Stimulated activated CD4-positive, alpha-beta T cell treated with anti-CD3 and anti-CD28 coated beads, Interleukin-2, amount 100 ng/mL, for 4 hours (primary cell): ENCODE measurements around the gene LXN.
A peak's percentile ranks its signal among the peaks of the same experiment; 100 is the strongest.
"Not testable (repeated sequence)": the region's sequence is repeated elsewhere in the genome, so short reads cannot be mapped to it uniquely, and the experiment has no call there.

Experiments
- DNase-seq: peaks from one replicate; pipeline ENCODE4 v3.0.0-alpha.2; 2020; ENCODE audit warnings: low read depth

LXN gene, protein sequence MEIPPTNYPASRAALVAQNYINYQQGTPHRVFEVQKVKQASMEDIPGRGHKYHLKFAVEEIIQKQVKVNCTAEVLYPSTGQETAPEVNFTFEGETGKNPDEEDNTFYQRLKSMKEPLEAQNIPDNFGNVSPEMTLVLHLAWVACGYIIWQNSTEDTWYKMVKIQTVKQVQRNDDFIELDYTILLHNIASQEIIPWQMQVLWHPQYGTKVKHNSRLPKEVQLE

GRCh38 chr3:158672215-158673176 lies at the start of gene LXN:
Gene LXN, minus strand, starts transcription at chr3:158672648. Its CDS starts 170 bp downstream, at chr3:158672478.
- peak; percentile 65 for DNase-seq

- no peak for DNase-seq
Measured at GRCh38 chr3:158722108-158722507, 49.7 kb upstream of the LXN start.

DNA sequence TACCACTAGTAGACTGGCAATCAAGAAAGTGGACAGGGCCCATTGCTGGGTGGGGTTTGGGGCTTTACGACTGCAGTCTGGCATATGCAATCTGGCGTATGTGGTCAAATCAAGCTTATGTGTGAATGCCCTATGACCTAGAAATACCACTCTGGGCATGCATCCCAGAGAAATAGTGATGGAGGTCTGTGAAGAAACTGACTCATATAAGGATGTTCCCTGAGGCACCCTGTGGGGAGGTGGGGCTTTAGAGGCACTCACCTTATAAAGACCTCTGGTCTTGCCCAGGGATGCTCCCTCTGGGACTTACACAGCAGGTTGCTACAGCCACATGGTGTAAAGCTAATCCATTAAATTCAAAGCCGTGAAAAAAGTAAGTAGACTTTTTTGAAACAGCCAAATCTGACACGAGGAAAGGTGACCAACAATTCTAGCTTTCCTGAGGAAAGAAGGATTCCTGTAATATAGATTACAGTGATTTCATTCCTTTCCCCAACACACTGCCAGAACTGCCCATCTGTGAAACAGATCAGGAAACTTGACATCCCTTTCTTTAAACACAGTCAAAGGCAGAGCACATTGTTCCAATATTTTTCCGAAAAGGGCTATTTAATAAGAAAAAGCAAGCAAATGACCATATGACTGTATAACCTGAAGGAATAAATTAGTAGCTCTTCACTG lies 46.2 kb upstream of the LXN start:
- DNase-seq: no peak

DNA sequence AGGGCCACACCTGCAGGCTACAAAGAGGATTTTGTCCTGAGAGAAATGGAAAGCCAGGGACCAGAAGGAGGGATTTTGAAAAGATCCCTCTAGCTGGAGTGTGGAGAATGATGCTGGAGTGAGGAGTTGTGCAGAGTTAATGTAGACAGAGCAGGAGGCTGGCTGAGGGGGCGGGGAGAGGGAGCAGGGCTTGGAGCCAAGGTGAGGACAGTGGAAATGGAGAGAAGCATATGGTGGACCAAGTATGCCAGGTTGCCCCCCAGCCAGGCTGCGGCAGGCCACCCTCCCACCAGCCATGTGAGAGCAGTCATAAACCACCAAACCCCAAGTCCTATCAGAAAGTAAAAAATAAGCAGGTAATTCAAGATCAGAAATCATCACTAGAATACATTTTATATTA lies 45.1 kb upstream of the LXN start:
- no peak for DNase-seq

- DNase-seq: no peak
Measured at GRCh38 chr3:158713094-158713499, 40.6 kb upstream of the LXN start.

DNA sequence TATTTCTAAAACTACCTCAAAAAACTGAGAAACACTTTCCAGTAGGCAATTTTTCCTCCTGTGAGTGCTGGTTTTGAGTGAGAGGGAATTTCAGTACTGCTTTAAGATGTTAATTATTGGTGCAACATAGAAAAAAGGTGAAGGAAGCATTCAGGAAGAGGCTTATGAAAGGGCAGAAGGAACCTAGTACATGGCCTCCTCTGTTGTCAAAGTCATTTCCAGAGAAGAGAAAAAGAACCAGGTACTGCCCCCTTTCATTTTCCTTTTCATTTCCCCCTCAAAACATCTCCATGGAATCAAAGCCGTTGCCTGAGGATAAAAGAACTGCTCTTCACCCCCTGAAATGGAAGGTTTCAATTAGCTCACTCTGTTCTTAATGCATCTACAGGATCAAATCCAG lies 40.0 kb upstream of the LXN start:
- DNase-seq: no peak

DNA sequence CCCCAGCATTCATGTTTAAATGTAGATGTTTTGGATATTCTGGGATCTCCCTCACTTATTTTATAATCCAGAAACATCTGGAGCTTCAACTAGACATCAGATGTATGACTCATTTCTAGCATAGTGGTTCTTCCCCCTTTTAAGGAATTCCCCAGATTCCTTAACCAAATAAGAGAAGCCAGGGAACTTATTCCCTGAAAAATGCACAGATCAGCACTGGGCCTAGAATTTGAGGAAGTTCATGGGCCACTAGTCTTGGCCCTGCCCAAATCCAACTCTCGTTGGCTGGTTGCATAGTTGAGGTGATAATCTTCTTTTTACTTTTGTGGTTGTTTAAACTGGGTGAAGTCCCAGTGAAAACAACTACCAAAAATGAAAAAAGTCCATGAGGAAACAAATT lies 39.4 kb upstream of the LXN start:
- no peak for DNase-seq

DNA sequence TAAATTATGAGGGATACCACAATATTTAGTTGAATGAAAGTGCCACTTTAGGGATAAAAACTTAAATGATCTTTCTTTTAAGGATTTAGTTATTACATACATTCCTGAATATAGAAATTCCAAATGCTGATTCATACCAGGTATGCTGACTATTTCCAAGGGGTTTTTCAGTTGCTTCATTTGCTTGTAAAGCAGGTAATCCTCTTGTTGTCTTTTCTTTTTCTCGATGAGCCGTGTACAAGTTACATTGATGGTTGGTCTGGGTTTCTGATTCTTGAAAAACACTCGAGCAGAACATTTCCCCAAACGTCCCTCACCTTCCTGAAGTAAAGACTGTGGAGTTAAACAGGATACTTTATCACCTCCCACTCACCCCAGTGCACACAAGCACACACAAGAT lies 38.2 kb upstream of the LXN start:
- DNase-seq: no peak

- no peak for DNase-seq
Measured at GRCh38 chr3:158709666-158710083, 37.2 kb upstream of the LXN start.

DNA sequence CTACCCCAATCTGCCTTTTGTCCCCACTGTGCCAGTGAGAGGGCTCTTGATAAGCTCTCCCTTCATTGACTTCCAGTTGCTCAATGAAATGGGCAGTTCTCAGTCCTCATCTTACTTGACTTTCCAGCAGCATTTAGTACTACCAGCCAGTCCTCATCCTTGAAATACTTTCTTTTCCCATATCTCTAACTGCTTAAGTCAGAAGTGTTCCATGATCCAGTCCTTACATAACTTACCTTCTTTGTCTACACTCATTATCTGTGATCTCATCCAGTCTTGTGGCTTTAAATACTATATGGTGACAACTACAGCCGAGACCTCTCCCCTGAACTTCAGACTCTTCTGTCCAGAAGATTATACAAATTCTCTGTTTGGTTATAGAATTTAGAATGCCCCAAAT lies 31.1 kb upstream of the LXN start:
- no peak for DNase-seq

DNA sequence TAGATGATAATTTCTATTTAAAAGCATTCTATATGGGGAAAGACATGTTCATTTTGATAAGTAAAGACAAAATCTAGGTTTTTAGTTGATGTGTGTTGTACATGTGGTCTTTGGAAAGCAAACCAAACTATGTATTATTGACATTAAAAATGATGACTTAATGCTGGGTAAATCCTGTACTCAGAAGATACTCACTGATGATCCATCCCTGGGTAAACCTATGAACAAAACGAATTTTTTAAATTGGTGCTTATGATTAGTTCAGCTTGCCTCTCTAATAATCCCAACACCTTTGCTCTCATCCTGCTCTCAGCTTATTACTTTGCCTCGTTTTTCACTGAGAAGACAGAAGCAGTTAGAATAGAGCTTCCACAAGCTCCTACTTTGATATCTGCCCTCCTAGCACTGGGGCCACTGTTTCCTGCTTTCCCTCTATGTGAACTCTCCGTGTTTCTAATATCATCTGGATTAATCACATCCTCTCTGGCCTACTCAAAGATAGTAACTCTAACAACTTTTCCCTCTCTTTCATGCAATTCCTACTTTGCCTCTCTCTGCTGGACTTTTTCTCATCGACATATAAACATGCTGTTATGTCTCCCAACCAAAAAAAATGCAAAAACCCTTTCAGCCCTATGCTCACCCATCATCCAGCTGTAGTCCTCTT lies 30.5 kb upstream of the LXN start:
- DNase-seq: no peak

GRCh38 chr3:158701420-158702065 lies 29.1 kb upstream of the LXN start:
- no peak for DNase-seq

- DNase-seq: no peak
Measured at GRCh38 chr3:158700559-158700958, 28.1 kb upstream of the LXN start.

- no peak for DNase-seq
Measured at GRCh38 chr3:158696618-158697017, 24.2 kb upstream of the LXN start.

DNA sequence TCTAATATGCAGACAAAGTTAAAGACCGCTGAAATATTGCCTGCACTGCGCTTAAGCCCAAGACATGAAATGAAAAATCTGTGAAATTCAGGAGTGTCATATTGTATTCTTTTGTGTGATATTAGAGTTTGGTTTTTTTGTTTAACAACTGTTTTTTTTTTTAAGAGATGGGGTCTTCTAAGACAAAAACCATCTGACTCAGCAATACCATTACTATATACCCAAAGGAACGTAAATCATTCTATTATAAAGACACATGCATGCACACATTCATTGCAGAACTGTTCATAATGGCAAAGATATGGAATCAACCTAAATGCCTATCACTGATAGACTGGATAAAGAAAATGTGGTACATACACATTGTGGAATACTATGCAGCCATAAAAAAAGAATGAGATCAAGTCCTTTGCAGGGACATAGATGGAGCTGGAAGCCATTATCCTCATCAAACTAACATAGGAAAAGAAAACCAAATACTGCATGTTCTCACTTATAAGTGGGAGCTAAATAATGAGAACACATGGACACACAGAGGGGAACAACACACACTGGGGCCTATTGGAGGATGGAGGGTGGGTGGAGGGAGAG lies 21.5 kb upstream of the LXN start:
- not testable (repeated sequence) for DNase-seq

- no peak for DNase-seq
Measured at GRCh38 chr3:158685159-158685558, 12.7 kb upstream of the LXN start.

DNA sequence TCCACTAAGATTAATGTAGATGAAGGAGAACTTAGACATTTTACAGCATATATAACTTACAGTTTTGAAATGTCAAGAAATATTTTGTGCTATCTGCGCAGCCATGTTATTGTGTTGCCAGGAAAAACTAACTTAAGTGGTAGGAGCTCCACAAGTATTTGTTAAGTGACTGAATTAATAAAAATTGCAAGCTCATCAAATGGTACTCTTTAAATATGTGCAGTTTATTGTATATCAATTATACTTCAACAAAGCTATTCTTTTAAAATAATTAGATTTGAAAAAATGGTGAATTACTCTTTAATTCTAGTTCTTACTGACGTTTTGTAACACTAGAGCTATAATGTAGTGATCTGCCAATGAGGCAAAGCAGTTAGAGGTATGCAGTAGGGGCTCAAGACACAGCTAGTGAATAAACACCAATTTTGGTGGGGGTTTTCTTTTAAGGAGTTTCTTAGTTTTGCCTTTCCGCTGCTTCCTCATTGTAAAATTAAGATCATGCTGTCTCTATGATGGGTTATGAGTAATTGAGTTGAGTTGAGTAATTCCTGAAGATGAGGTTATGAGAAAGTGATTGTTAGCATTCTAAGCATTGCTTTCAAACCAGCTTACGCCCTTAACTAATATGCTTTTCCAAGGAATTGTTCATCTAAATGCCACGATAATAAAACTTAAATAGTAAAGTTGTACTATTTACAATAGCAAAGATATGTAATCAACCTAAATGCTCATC lies 10.9 kb upstream of the LXN start:
- no peak for DNase-seq

DNA sequence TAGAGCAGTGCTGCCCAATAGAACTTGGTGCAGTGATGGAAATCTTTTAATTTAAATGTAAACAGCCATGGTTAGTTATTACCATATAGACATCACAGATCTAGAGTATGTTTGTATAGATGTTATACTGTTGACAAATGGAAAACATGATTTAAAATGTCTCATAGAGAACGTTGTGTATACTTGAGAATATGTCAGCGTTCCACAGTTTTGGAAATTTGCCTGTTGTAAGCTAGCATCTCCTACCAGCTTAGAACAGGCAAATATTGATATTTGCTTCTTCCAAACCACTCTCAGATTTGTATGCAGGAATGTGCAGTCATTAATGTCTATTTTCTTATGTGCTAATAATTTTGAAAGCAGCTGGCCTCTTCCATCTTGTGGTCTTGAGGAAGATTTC lies 8.4 kb upstream of the LXN start:
- no peak for DNase-seq

- DNase-seq: no peak
Measured at GRCh38 chr3:158679547-158680000, 7.1 kb upstream of the LXN start.

GRCh38 chr3:158678687-158679086 lies 6.2 kb upstream of the LXN start:
- DNase-seq: no peak

- DNase-seq: no peak
Measured at GRCh38 chr3:158671821-158672214, 630 bp downstream of the LXN start.
